ENCODE measurements around the gene FXR2.

FXR2 gene

DNA sequence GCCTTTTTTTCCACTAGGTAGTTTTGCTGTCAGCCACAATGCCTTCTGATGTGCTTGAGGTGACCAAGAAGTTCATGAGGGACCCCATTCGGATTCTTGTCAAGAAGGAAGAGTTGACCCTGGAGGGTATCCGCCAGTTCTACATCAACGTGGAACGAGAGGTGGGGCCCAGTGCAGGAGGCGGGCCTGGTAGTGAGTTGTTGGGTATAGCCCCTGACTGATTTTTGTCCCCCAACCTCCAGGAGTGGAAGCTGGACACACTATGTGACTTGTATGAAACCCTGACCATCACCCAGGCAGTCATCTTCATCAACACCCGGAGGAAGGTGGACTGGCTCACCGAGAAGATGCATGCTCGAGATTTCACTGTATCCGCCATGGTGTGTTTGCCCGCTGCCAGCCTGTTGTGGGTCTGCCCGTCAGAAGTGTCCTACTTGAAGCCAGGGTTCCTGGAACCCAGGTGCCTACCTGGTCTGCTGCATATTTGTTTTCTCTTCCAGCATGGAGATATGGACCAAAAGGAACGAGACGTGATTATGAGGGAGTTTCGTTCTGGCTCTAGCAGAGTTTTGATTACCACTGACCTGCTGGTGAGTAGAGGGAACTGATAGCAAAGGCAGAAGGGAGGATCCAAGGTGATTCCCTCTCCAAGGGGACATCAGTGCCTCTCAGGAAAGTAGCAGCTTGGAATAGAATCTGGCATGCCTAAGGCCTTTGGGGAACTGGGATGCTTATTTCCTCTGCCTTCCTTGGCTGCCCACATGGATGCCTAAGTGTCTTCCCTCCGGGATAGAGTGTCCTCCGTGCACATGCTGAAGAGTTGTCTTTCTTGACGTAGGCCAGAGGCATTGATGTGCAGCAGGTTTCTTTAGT is 37.1 kb downstream of the FXR2 start:
- no peak overlapping the region for H4K8ac ChIP-seq (ENCODE audit: low read depth, low read length)
- H2BK12ac ChIP-seq (ENCODE audit: low read length): no peak overlapping the region
- no peak overlapping the region for H2AK5ac ChIP-seq (ENCODE audit: low read depth, low read length)
- no peak overlapping the region for H3K9ac ChIP-seq (ENCODE audit: low read depth, low read length, poor library complexity)
- H2BK5ac ChIP-seq (ENCODE audit: low read length): no peak overlapping the region
- no peak overlapping the region for H2AFZ ChIP-seq (ENCODE audit: low read length)
- no peak overlapping the region for H3K14ac ChIP-seq (ENCODE audit: low read length)
- peaks cover 10 to 13% of the 10 kb centered on the region in 2 donors for H3K4me1 ChIP-seq (ENCODE audit: control insufficient read depth in 2 of 2, insufficient read depth in 1 of 2, low read depth in 1 of 2, low read length in 2 of 2)
- H3K4me2 ChIP-seq (ENCODE audit: insufficient read depth, low read length, poor library complexity, severe bottlenecking): no peak overlapping the region
- no peak overlapping the region for H2BK120ac ChIP-seq (ENCODE audit: low read depth, low read length)
- no peak overlapping the region for H3K23ac ChIP-seq (ENCODE audit: low read depth, low read length, poor library complexity)
- H3K27ac ChIP-seq (replicated peaks; ENCODE audit: low read length): peak overlapping the region; percentile 7
- no peak overlapping the region for H2BK15ac ChIP-seq (ENCODE audit: low read length)
- no peaks in the 10 kb centered on the region for H3K9me3 ChIP-seq (replicated peaks in 1 of 2; ENCODE audit: control insufficient read depth in 2 of 2, insufficient read depth in 1 of 2, low read depth in 1 of 2, low read length in 2 of 2)
- H3K18ac ChIP-seq (ENCODE audit: low read length): no peak overlapping the region
- WGBS, 2 donors (ENCODE audit: extremely low coverage in 2 of 2, insufficient read length in 2 of 2, insufficient replicate concordance in 1 of 2): no CpG with 5 or more reads among the region's 17 CpGs
- H3K4me3 ChIP-seq (ENCODE audit: low read length in 2 of 2): no peak overlapping the region
- H4K91ac ChIP-seq (ENCODE audit: low read depth, low read length, poor library complexity): no peak overlapping the region
- H3K36me3 ChIP-seq (replicated peaks in 1 of 2; ENCODE audit: control insufficient read depth in 2 of 2, insufficient read depth in 2 of 2, low read length in 2 of 2): peaks cover 58 to 85% of the 10 kb centered on the region in 2 donors
- no peak overlapping the region for H3K4ac ChIP-seq (ENCODE audit: low read length)
- H3K79me1 ChIP-seq (ENCODE audit: low read depth, low read length): peaks cover 19% of the 10 kb centered on the region
- DNase-seq (ENCODE audit: low spot score): no peak
- no peaks in the 10 kb centered on the region for H3K27me3 ChIP-seq (ENCODE audit: control insufficient read depth in 3 of 3, insufficient read depth in 3 of 3, low read depth in 1 of 3, low read length in 3 of 3)

DNA sequence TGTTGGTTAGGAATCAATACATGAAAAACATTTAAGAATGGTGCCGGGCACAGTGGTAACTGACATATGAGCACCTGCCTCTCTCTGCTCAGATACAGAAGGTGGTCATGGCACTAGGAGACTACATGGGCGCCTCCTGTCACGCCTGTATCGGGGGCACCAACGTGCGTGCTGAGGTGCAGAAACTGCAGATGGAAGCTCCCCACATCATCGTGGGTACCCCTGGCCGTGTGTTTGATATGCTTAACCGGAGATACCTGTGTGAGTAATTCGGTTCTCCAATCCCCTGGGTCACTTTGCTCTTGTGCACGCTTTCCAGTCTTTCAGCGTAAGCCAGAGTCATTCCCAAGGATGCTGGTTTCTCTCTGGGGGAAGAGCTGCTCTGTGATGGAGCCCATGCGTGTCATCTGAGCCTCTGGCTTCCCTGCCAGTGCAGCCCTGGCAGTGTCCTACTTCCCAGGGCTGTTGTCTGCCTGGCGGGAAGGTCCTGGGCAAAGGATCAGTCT is 38.2 kb downstream of the FXR2 start:
- Histone ChIP-seq H2BK12ac (ENCODE audit: low read length) (no peak overlapping the region), H4K91ac (ENCODE audit: low read depth, low read length, poor library complexity) (no peak overlapping the region), H3K4me2 (ENCODE audit: insufficient read depth, low read length, poor library complexity, severe bottlenecking) (no peak overlapping the region), H3K23ac (ENCODE audit: low read depth, low read length, poor library complexity) (no peak overlapping the region), H3K4me3 (ENCODE audit: low read length in 2 of 2) (no peak overlapping the region), H3K18ac (ENCODE audit: low read length) (no peak overlapping the region), H3K14ac (ENCODE audit: low read length) (no peak overlapping the region), H3K27ac (replicated peaks; ENCODE audit: low read length) (no peak overlapping the region), H3K9me3 (replicated peaks in 1 of 2; ENCODE audit: control insufficient read depth in 2 of 2, insufficient read depth in 1 of 2, low read depth in 1 of 2, low read length in 2 of 2) (no peaks in the 10 kb centered on the region), H3K36me3 (replicated peaks in 1 of 2; ENCODE audit: control insufficient read depth in 2 of 2, insufficient read depth in 2 of 2, low read length in 2 of 2) (peaks cover 56 to 80% of the 10 kb centered on the region in 2 donors), H2AK5ac (ENCODE audit: low read depth, low read length) (no peak overlapping the region), H2BK15ac (ENCODE audit: low read length) (no peak overlapping the region), H3K4ac (ENCODE audit: low read length) (no peak overlapping the region), H3K9ac (ENCODE audit: low read depth, low read length, poor library complexity) (no peak overlapping the region), H2AFZ (ENCODE audit: low read length) (no peak overlapping the region), H3K4me1 (ENCODE audit: control insufficient read depth in 2 of 2, insufficient read depth in 1 of 2, low read depth in 1 of 2, low read length in 2 of 2) (peaks cover 12 to 14% of the 10 kb centered on the region in 2 donors), H2BK120ac (ENCODE audit: low read depth, low read length) (no peak overlapping the region), H2BK5ac (ENCODE audit: low read length) (no peak overlapping the region), H3K79me1 (ENCODE audit: low read depth, low read length) (peaks cover 14% of the 10 kb centered on the region), H3K27me3 (ENCODE audit: control insufficient read depth in 3 of 3, insufficient read depth in 3 of 3, low read depth in 1 of 3, low read length in 3 of 3) (no peaks in the 10 kb centered on the region), H4K8ac (ENCODE audit: low read depth, low read length) (no peak overlapping the region)
- no CpG with 5 or more reads among the region's 14 CpGs for WGBS, 2 donors (ENCODE audit: extremely low coverage in 2 of 2, insufficient read length in 2 of 2, insufficient replicate concordance in 1 of 2)
- no peak for DNase-seq (ENCODE audit: low spot score)

DNA sequence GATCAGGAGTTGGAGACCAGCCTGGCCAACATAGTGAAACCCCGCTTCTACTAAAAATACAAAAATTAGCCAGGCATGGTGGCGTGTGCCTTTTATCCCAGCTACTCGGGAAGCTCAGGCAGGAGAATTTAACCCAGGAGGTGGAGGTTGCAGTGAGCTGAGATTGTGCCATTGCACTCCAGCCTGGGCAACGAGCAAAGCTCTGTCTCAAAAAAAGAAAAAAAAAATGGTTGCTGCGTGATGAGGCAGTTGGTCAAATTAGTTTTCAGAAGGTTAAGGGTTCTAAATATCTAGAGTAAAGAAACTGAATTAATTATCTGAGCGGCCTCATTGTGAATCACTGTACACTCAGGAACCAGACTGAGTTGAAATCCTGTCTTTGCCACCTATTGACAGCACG is 38.7 kb downstream of the FXR2 start:
- H3K4me3 ChIP-seq (ENCODE audit: low read length in 2 of 2): no peak overlapping the region
- H3K4me1 ChIP-seq (ENCODE audit: control insufficient read depth in 2 of 2, insufficient read depth in 1 of 2, low read depth in 1 of 2, low read length in 2 of 2): peaks cover 14% of the 10 kb centered on the region in 2 donors
- H3K14ac ChIP-seq (ENCODE audit: low read length): no peak overlapping the region
- H3K9ac ChIP-seq (ENCODE audit: low read depth, low read length, poor library complexity): no peak overlapping the region
- peaks cover 57 to 80% of the 10 kb centered on the region in 2 donors for H3K36me3 ChIP-seq (replicated peaks in 1 of 2; ENCODE audit: control insufficient read depth in 2 of 2, insufficient read depth in 2 of 2, low read length in 2 of 2)
- no peak overlapping the region for H2AK5ac ChIP-seq (ENCODE audit: low read depth, low read length)
- no peak overlapping the region for H4K8ac ChIP-seq (ENCODE audit: low read depth, low read length)
- H3K23ac ChIP-seq (ENCODE audit: low read depth, low read length, poor library complexity): no peak overlapping the region
- H3K18ac ChIP-seq (ENCODE audit: low read length): no peak overlapping the region
- no peaks in the 10 kb centered on the region for H3K9me3 ChIP-seq (replicated peaks in 1 of 2; ENCODE audit: control insufficient read depth in 2 of 2, insufficient read depth in 1 of 2, low read depth in 1 of 2, low read length in 2 of 2)
- H2BK5ac ChIP-seq (ENCODE audit: low read length): no peak overlapping the region
- no peak overlapping the region for H2AFZ ChIP-seq (ENCODE audit: low read length)
- H3K27ac ChIP-seq (replicated peaks; ENCODE audit: low read length): no peak overlapping the region
- no peak overlapping the region for H2BK12ac ChIP-seq (ENCODE audit: low read length)
- H3K27me3 ChIP-seq (ENCODE audit: control insufficient read depth in 3 of 3, insufficient read depth in 3 of 3, low read depth in 1 of 3, low read length in 3 of 3): no peaks in the 10 kb centered on the region
- no peak overlapping the region for H2BK120ac ChIP-seq (ENCODE audit: low read depth, low read length)
- no peak overlapping the region for H3K4me2 ChIP-seq (ENCODE audit: insufficient read depth, low read length, poor library complexity, severe bottlenecking)
- DNase-seq (ENCODE audit: low spot score): no peak
- WGBS, 2 donors (ENCODE audit: extremely low coverage in 2 of 2, insufficient read length in 2 of 2, insufficient replicate concordance in 1 of 2): no CpG with 5 or more reads among the region's 7 CpGs
- no peak overlapping the region for H4K91ac ChIP-seq (ENCODE audit: low read depth, low read length, poor library complexity)
- H2BK15ac ChIP-seq (ENCODE audit: low read length): no peak overlapping the region
- no peak overlapping the region for H3K4ac ChIP-seq (ENCODE audit: low read length)
- peaks cover 14% of the 10 kb centered on the region for H3K79me1 ChIP-seq (ENCODE audit: low read depth, low read length)

DNA sequence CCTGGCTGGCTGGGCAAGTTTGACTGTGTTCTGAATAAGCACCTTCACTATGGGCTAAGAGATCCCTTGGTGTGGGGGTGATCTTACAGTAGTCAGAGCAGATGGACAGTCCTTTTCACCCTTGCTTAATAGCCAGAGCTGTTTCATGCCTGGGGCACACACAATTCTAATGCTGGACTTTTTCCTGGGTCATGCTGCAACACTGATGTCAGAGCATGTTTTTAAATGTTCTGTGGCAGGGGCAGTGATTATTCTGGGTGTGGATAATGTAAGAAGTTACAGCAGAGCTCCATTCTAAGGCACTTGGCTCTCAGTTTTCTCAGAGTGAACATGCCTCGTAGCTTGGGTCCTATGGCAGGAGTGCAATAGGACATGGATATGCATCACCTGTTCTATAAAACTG is 39.2 kb downstream of the FXR2 start:
- Histone ChIP-seq H3K27me3 (ENCODE audit: control insufficient read depth in 3 of 3, insufficient read depth in 3 of 3, low read depth in 1 of 3, low read length in 3 of 3) (no peaks in the 10 kb centered on the region), H2BK5ac (ENCODE audit: low read length) (no peak overlapping the region), H2AK5ac (ENCODE audit: low read depth, low read length) (no peak overlapping the region), H4K8ac (ENCODE audit: low read depth, low read length) (no peak overlapping the region), H3K79me1 (ENCODE audit: low read depth, low read length) (peaks cover 14% of the 10 kb centered on the region), H2BK15ac (ENCODE audit: low read length) (no peak overlapping the region), H3K14ac (ENCODE audit: low read length) (no peak overlapping the region), H3K4me1 (ENCODE audit: control insufficient read depth in 2 of 2, insufficient read depth in 1 of 2, low read depth in 1 of 2, low read length in 2 of 2) (peaks cover 14% of the 10 kb centered on the region in 2 donors), H2BK120ac (ENCODE audit: low read depth, low read length) (no peak overlapping the region), H2AFZ (ENCODE audit: low read length) (no peak overlapping the region), H4K91ac (ENCODE audit: low read depth, low read length, poor library complexity) (no peak overlapping the region), H3K36me3 (replicated peaks in 1 of 2; ENCODE audit: control insufficient read depth in 2 of 2, insufficient read depth in 2 of 2, low read length in 2 of 2) (peaks cover 61 to 80% of the 10 kb centered on the region in 2 donors), H3K4ac (ENCODE audit: low read length) (no peak overlapping the region), H2BK12ac (ENCODE audit: low read length) (no peak overlapping the region), H3K9ac (ENCODE audit: low read depth, low read length, poor library complexity) (no peak overlapping the region), H3K27ac (replicated peaks; ENCODE audit: low read length) (no peak overlapping the region), H3K9me3 (replicated peaks in 1 of 2; ENCODE audit: control insufficient read depth in 2 of 2, insufficient read depth in 1 of 2, low read depth in 1 of 2, low read length in 2 of 2) (no peaks in the 10 kb centered on the region), H3K4me2 (ENCODE audit: insufficient read depth, low read length, poor library complexity, severe bottlenecking) (no peak overlapping the region), H3K4me3 (ENCODE audit: low read length in 2 of 2) (no peak overlapping the region), H3K23ac (ENCODE audit: low read depth, low read length, poor library complexity) (no peak overlapping the region), H3K18ac (ENCODE audit: low read length) (no peak overlapping the region)
- no peak for DNase-seq (ENCODE audit: low spot score)
- WGBS, 2 donors (ENCODE audit: extremely low coverage in 2 of 2, insufficient read length in 2 of 2, insufficient replicate concordance in 1 of 2): no CpG with 5 or more reads among the region's 1 CpG

All from neuronal stem cell (in vitro differentiated cells).